ENCODE data around the gene APOO.

The APOO gene

DNA sequence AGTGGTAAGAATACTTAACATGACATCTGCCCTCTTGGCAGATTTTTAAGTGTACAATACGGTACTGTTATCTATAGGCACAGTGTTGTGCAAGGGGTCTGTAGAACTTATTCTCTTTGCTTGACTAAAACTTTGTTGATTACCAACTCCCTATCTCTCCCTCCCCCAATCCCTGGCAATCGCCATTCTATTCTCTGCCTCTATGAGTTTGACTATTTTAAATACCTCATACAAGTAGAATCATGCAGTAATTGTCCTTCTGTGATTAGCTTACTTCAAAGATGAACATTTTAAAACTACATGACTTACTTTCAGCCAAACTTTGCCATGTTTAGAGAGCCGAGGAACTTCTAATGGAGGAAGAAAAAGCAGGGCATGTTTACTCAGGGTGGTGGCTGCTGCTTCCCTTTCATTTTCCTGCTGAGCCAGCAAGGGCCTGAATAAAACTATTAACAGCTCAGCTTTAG, 62.4 kb downstream of the APOO start:
- H3K36me3 ChIP-seq (ENCODE audit: insufficient read depth, low read length) = no peaks in the 10 kb centered on the region
- H3K9me3 ChIP-seq (ENCODE audit: low read depth, low read length) = no peaks in the 10 kb centered on the region
- DNase-seq (ENCODE audit: low read depth, low spot score) = peak; percentile 12
- TF ChIP-seq FOXP2 (optimal IDR thresholded peaks at IDR 0.05; ENCODE audit: control extremely low read depth, extremely low read length, insufficient read depth) (no peak), POLR2AphosphoS5 (IDR thresholded peaks at IDR 0.05; ENCODE audit: borderline replicate concordance, low read depth, low read length) (no peak), EZH2 (IDR thresholded peaks at IDR 0.05) (no peak)
- peak overlapping the region; percentile 84 for H3K27ac ChIP-seq
- H3K9ac ChIP-seq (ENCODE audit: insufficient read length) = peak overlapping the region; percentile 13
- peak overlapping the region; percentile 45; the same call in 1 of the 2 replicates for H3K4me3 ChIP-seq

DNA sequence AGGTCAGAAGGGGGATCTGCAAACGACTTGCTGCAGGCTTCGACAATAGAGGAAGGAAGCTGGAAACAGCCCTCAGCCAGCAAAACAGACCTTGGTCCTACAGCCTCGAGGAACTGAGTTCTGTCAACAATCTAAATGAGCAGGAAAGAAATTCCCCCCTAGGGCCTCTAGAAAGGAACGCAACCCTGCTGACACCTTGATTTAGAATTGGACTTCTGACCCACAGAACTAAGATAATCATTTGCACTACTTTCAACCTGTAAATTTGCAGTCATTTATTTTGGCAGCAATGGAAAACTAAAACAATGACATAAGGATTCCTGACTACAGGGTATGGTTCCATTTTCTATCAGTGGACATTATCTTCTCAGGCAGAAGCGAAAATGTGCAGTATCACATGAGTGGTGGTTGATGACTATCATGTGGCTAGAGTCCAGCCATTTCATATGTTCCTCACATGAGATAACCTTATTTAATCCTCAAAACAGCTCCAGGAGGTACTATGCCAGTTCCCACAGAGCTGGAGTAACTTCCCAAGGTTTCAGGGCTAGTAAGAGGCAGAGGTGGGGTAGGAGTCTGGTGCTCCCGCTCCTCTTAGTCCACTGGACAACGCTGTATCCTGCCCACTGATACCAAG, 63.1 kb downstream of the APOO start:
- no peak for DNase-seq (ENCODE audit: low read depth, low spot score)
- Histone ChIP-seq H3K27ac (peak overlapping the region; percentile 84; the same call in 1 of the 2 replicates), H3K9me3 (ENCODE audit: low read depth, low read length) (no peaks in the 10 kb centered on the region), H3K4me3 (no peak overlapping the region), H3K9ac (ENCODE audit: insufficient read length) (no peak overlapping the region), H3K36me3 (ENCODE audit: insufficient read depth, low read length) (no peaks in the 10 kb centered on the region)
- TF ChIP-seq FOXP2 (optimal IDR thresholded peaks at IDR 0.05; ENCODE audit: control extremely low read depth, extremely low read length, insufficient read depth) (no peak), POLR2AphosphoS5 (IDR thresholded peaks at IDR 0.05; ENCODE audit: borderline replicate concordance, low read depth, low read length) (no peak), EZH2 (IDR thresholded peaks at IDR 0.05) (no peak)

DNA sequence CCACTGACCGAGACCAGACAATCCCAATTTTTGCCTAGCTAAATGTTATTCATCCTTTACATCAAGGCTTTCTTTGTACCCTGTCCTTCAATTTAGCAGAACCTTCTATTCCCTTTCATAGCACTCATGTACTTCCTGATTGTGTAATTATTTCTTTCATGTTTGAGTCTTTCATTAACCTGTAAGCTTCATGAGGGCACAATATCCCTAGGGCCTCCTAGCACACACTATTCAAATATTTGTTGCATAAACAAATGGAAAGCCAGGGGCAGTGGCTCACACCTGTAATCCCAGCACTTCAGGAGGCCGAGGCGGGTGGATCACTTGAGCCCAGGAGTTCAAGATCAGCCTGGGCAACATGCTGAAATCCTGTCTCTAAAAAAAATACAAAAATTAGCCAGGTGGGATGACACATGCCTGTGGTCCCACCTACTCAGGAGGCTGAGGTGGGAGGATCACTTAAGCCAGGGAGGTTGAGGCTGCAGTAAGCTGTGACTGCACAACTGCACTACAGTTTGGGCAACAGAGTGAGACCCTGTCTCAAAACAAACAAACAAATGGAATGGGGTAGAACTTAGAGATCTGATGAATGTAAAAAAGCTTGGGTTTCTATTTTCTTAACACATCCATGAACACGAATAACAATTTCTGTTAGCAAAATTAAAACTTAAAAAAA, 65.8 kb downstream of the APOO start:
- Histone ChIP-seq H3K27ac (no peak overlapping the region), H3K9me3 (ENCODE audit: low read depth, low read length) (no peaks in the 10 kb centered on the region), H3K36me3 (ENCODE audit: insufficient read depth, low read length) (no peaks in the 10 kb centered on the region), H3K4me3 (no peak overlapping the region), H3K9ac (ENCODE audit: insufficient read length) (no peak overlapping the region)
- no peak for DNase-seq (ENCODE audit: low read depth, low spot score)
- no peak for TF ChIP-seq FOXP2 (optimal IDR thresholded peaks at IDR 0.05; ENCODE audit: control extremely low read depth, extremely low read length, insufficient read depth)
- TF ChIP-seq EZH2 (IDR thresholded peaks at IDR 0.05) = no peak
- no peak for TF ChIP-seq POLR2AphosphoS5 (IDR thresholded peaks at IDR 0.05; ENCODE audit: borderline replicate concordance, low read depth, low read length)

DNA sequence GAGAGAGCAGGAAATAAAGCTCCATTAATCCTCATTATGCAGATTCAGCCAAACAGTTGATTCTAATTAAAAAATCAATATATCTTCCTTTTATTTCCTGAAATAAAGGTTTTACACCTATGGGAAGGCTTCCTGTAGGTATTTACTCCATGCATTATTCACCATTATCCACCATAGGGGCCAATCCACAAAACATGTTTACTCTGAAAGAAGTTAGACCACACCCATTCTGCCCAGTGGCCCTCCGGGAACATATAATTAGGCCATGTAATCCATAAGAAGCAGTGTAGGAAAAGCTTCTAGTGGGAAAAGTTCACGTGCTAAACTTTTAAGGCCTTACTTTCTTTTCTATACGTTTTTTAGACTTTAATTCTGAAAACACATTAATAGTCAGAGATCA, 67.1 kb downstream of the APOO start:
- DNase-seq (ENCODE audit: low read depth, low spot score) = no peak
- H3K36me3 ChIP-seq (ENCODE audit: insufficient read depth, low read length) = no peaks in the 10 kb centered on the region
- TF ChIP-seq POLR2AphosphoS5 (IDR thresholded peaks at IDR 0.05; ENCODE audit: borderline replicate concordance, low read depth, low read length) (no peak), EZH2 (IDR thresholded peaks at IDR 0.05) (no peak), FOXP2 (optimal IDR thresholded peaks at IDR 0.05; ENCODE audit: control extremely low read depth, extremely low read length, insufficient read depth) (no peak)
- no peak overlapping the region for H3K4me3 ChIP-seq
- H3K9me3 ChIP-seq (ENCODE audit: low read depth, low read length) = no peaks in the 10 kb centered on the region
- H3K9ac ChIP-seq (ENCODE audit: insufficient read length) = no peak overlapping the region
- H3K27ac ChIP-seq = no peak overlapping the region

DNA sequence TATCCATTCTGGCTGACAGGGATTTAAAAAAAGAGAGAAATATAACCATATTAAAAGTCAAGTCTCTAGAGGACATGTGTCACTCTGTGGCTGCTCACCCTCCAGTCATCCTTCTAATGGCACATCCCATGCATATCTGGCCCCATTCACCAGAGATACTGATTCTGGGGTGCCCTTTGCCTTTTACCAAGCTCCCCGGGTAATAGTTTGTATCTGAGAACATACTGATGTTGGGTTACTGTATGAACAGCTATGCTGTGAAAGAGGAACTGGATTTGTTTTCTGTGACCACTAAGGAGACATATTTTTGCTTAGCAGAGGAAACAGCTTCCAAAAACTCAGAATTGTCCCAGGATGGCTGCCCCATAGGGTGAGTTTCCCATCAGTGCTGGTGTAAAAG, 68.8 kb downstream of the APOO start:
- no peak overlapping the region for H3K4me3 ChIP-seq
- no peak for DNase-seq (ENCODE audit: low read depth, low spot score)

DNA sequence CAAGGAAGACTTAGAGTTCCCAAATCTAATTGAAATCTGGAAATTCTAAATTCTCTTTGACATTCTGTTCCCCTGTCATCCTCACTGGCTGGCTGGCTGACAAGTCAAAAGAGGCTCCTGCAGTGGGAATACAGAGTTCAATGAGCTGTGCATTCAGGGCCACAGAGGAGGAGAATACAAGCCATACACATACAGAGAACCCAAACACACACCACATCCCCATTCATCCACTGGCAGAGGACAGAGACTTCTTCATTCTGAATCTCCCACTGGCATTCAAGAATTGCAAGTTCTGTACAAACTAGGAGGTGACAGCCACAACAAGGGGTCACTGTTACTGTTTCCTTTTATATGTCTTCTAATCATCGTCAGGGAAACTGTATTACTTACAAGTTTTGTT, 75.0 kb downstream of the APOO start:
- H3K36me3 ChIP-seq (ENCODE audit: insufficient read depth, low read length) = no peaks in the 10 kb centered on the region
- no peak overlapping the region for H3K9ac ChIP-seq (ENCODE audit: insufficient read length)
- H3K27ac ChIP-seq = no peak overlapping the region
- no peak overlapping the region for H3K4me3 ChIP-seq
- TF ChIP-seq FOXP2 (optimal IDR thresholded peaks at IDR 0.05; ENCODE audit: control extremely low read depth, extremely low read length, insufficient read depth) (no peak), POLR2AphosphoS5 (IDR thresholded peaks at IDR 0.05; ENCODE audit: borderline replicate concordance, low read depth, low read length) (no peak), EZH2 (IDR thresholded peaks at IDR 0.05) (no peak)
- no peaks in the 10 kb centered on the region for H3K9me3 ChIP-seq (ENCODE audit: low read depth, low read length)
- no peak for DNase-seq (ENCODE audit: low read depth, low spot score)

More for the DNA sequence above, 68.8 kb downstream of the APOO start:
- TF ChIP-seq FOXP2 (optimal IDR thresholded peaks at IDR 0.05; ENCODE audit: control extremely low read depth, extremely low read length, insufficient read depth) = no peak
- no peak for TF ChIP-seq EZH2 (IDR thresholded peaks at IDR 0.05)
- no peak for TF ChIP-seq POLR2AphosphoS5 (IDR thresholded peaks at IDR 0.05; ENCODE audit: borderline replicate concordance, low read depth, low read length)
- no peaks in the 10 kb centered on the region for H3K9me3 ChIP-seq (ENCODE audit: low read depth, low read length)
- no peaks in the 10 kb centered on the region for H3K36me3 ChIP-seq (ENCODE audit: insufficient read depth, low read length)
- H3K9ac ChIP-seq (ENCODE audit: insufficient read length) = no peak overlapping the region
- H3K27ac ChIP-seq = no peak overlapping the region

DNA sequence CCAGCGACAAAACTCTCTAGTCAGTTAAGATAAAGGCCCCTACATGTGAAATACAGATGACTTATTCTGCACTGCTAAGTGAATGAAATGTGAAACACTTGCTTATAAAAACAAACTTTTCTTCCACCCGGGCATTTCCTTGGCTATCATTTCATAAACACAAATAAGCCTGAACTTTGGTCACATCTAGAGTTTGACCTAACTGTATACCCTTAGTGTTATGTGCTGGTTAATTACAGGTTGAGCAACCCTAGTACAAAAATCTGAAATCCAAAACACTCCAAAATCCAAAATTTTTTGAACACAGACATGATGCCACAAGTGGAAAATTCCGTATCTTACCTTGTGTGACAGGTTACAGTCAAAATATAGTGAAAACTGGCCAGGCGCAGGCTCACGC, 78.9 kb downstream of the APOO start:
- TF ChIP-seq FOXP2 (optimal IDR thresholded peaks at IDR 0.05; ENCODE audit: control extremely low read depth, extremely low read length, insufficient read depth) (no peak), POLR2AphosphoS5 (IDR thresholded peaks at IDR 0.05; ENCODE audit: borderline replicate concordance, low read depth, low read length) (no peak), EZH2 (IDR thresholded peaks at IDR 0.05) (no peak)
- Histone ChIP-seq H3K9me3 (ENCODE audit: low read depth, low read length) (no peaks in the 10 kb centered on the region), H3K4me3 (no peak overlapping the region), H3K36me3 (ENCODE audit: insufficient read depth, low read length) (no peaks in the 10 kb centered on the region), H3K27ac (no peak overlapping the region), H3K9ac (ENCODE audit: insufficient read length) (no peak overlapping the region)
- no peak for DNase-seq (ENCODE audit: low read depth, low spot score)

DNA sequence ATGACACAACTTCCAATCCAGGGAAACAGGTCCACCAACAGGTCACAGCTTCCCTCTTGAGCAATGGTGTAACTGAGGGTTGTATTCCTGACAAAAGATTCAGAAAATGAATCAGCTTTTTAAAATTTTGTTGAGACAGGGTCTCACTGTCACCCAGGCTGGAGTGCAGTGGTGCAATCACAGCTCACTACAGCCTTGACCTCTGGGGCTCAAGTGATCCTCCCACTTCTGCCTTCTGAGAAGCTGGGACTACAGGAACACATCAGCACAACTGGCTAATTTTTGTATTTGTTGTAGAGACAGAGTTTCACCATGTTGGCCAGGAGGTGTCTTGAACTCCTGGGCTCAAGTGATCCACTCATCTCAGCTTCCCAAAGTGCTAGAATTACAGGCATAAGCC, 81.1 kb downstream of the APOO start:
- Histone ChIP-seq H3K4me3 (no peak overlapping the region), H3K9ac (ENCODE audit: insufficient read length) (no peak overlapping the region), H3K27ac (no peak overlapping the region), H3K9me3 (ENCODE audit: low read depth, low read length) (no peaks in the 10 kb centered on the region), H3K36me3 (ENCODE audit: insufficient read depth, low read length) (no peaks in the 10 kb centered on the region)
- no peak for DNase-seq (ENCODE audit: low read depth, low spot score)
- no peak for TF ChIP-seq FOXP2 (optimal IDR thresholded peaks at IDR 0.05; ENCODE audit: control extremely low read depth, extremely low read length, insufficient read depth)
- TF ChIP-seq POLR2AphosphoS5 (IDR thresholded peaks at IDR 0.05; ENCODE audit: borderline replicate concordance, low read depth, low read length) = no peak
- TF ChIP-seq EZH2 (IDR thresholded peaks at IDR 0.05) = no peak
